Measurements from ENCODE around the gene STK32C.

GRCh38 chr10:132179551-132180392, 128.0 kb downstream of the STK32C start:
- TF ChIP-seq CTCF (IDR thresholded peaks at IDR 0.05) (no peak), ZFX (IDR thresholded peaks at IDR 0.05; ENCODE audit: borderline replicate concordance) (no peak)

Measured in 22Rv1 (cell line).